ENCODE results near the gene RHBDL1. TPM values are rescaled to one million over a fixed set of nuclear protein-coding genes. Genes with fewer than 3 reads are reported as not detected.

RHBDL1 gene
- total RNA-seq, 1 experiment from 2014 or later = 0.16 TPM

- no peak for DNase-seq
- no peaks in the 10 kb centered on the region for H3K9me3 ChIP-seq
- peaks cover 54% of the 10 kb centered on the region for H3K36me3 ChIP-seq
- H3K4me3 ChIP-seq = no peak overlapping the region
- H3K27me3 ChIP-seq = no peaks in the 10 kb centered on the region
These were observed 28.1 kb upstream of the RHBDL1 start for GRCh38 chr16:647173-647902.

DNA sequence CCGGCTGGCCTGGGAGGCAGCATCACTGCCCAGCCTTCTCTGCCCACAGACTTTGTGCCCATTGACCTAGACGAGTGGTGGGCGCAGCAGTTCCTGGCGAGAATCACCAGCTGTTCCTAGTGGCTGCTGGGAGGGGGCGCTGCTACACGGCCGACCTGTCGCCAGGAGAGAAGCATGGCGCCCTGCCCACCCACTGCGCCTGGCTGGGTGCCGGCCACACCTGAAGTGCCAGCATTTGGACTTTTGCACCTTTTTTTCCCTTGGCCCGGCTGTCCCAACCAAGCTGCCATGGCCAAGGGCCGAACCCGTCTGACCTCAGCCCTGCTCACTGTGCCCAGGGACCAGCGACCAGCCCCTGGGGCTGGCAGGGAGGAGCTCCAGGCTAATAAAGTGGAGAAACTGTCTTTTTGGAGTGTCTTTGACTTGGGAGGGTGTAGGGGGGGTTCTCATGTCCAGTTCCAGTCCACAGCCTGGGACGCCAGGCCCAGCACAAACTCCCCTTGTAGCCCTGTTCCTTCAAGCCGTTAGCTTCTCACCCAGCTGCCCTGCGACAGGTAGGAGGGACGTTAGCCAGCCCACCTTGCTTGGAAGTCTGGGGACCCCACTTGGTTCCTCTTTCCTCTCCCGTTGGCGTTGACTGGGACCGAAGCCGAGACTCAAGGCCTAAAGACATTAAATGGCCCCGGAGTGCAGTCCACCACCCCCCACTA, 27.2 kb upstream of the RHBDL1 start:
- Histone ChIP-seq H3K36me3 (peaks cover 55% of the 10 kb centered on the region), H3K9me3 (no peaks in the 10 kb centered on the region), H3K27me3 (no peaks in the 10 kb centered on the region), H3K4me3 (peak overlapping the region; percentile 66)
- peak; percentile 67 for DNase-seq

DNA sequence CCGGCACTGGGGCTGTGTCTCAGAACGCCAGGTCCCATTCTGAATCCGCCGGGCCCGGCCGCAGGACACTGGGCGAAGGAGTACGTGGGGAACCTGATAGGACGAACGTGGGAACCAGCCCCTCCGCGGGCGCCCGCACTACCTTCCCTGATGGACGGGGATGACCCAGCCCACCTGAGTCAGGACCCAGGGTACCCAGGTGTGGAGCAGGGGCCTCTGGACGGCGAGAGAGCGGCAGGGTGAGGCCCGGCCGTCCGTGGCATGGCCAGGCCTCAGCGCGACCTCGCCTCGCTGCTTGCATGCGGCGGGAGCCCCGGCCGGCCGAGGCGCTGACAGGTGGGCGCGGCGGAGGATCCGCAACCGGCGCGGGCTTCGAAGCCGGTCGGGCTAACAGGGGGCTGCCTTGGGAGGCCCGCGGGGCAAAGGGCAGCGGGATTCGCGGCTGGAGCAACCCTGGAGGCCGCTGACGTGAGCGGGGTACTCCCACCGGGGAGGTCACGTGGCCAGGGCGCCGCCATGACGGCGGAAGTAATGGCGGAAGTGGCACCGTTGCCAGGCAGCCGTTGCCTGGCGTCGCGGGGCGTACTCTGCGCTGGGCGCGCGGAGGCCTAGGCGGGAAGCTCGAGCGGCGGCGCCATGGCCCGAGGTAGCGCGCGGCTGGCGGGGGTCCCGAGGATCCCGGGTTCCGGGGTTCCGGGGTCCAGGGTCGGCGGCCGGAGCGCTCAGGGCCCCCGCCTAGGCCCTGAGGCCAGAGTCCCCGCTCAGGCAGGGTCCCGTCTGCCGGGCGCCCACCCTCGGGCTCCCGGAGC, 26.5 kb upstream of the RHBDL1 start, which contains the start of gene WDR90:
TSS of gene WDR90 (plus strand) at position 585 of the 809 bp plus-strand sequence. CDS start at position 637, 52 bp downstream.
- no peaks in the 10 kb centered on the region for H3K27me3 ChIP-seq
- peaks cover 59% of the 10 kb centered on the region for H3K36me3 ChIP-seq
- H3K4me3 ChIP-seq = peak within 1 kb of the TSS; percentile 66
- peak; percentile 97 for DNase-seq
- no peaks in the 10 kb centered on the region for H3K9me3 ChIP-seq

- peak overlapping the region; percentile 66 for H3K4me3 ChIP-seq
- peak; percentile 56 for DNase-seq
These were observed 25.8 kb upstream of the RHBDL1 start for GRCh38 chr16:649631-650030.

GRCh38 chr16:651844-652243, 23.6 kb upstream of the RHBDL1 start:
- Histone ChIP-seq H3K4me3 (no peak overlapping the region), H3K9me3 (no peaks in the 10 kb centered on the region), H3K36me3 (peaks cover 58% of the 10 kb centered on the region), H3K27me3 (no peaks in the 10 kb centered on the region)
- DNase-seq = no peak

More at GRCh38 chr16:649631-650030, 25.8 kb upstream of the RHBDL1 start:
- H3K27me3 ChIP-seq = no peaks in the 10 kb centered on the region
- no peaks in the 10 kb centered on the region for H3K9me3 ChIP-seq
- H3K36me3 ChIP-seq = peaks cover 56% of the 10 kb centered on the region

GRCh38 chr16:652454-653305, 22.8 kb upstream of the RHBDL1 start:
- DNase-seq = no peak
- H3K36me3 ChIP-seq = peaks cover 53% of the 10 kb centered on the region
- no peaks in the 10 kb centered on the region for H3K9me3 ChIP-seq

DNA sequence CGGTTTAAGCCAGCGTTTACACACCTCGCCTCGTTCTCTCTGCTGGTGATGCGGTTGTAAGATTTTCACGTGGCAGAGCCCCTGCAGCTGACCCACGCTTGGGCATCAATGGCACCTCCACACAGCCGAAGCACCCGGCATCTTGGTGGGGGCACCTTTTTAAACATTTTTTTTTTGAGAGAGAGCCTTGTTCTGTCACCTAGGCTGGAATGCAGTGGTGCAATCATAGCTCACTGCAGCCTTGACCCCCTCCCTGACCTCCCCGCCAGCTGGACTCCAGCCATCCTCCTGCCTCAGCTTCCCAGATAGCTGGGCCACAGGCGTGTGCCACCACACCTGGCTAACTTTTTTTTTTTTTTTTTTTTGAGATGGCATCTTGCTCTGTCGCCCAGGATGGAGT, 21.4 kb upstream of the RHBDL1 start:
- Histone ChIP-seq H3K9me3 (no peaks in the 10 kb centered on the region), H3K36me3 (peaks cover 56% of the 10 kb centered on the region), H3K4me3 (no peak overlapping the region), H3K27me3 (no peaks in the 10 kb centered on the region)
- DNase-seq = no peak

More at GRCh38 chr16:652454-653305, 22.8 kb upstream of the RHBDL1 start:
- Histone ChIP-seq H3K4me3 (no peak overlapping the region), H3K27me3 (no peaks in the 10 kb centered on the region)

DNA sequence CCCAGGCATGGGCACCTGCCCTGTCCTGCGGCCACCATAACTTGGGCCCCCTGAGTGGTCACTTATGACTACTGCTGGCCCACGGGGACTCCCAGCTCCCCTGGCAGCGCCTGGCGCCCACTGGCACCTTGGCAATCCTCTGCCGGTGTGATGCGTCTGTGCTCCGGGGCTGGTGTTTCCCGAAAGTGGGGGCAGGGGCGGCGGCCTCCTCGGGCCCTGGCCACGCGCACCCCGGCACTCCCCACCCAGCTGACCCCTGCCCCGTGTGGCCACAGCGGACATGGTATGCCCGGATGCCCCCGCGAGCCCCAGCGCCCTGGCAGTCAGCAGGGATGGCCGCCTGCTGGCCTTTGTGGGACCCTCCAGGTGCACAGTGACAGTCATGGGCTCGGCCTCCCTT, 18.0 kb upstream of the RHBDL1 start:
- peaks cover 56% of the 10 kb centered on the region for H3K36me3 ChIP-seq
- H3K4me3 ChIP-seq = no peak overlapping the region
- DNase-seq = no peak
- H3K9me3 ChIP-seq = no peaks in the 10 kb centered on the region
- H3K27me3 ChIP-seq = no peaks in the 10 kb centered on the region

- no peak overlapping the region for H3K4me3 ChIP-seq
- no peak for DNase-seq
- H3K27me3 ChIP-seq = no peaks in the 10 kb centered on the region
- H3K9me3 ChIP-seq = no peaks in the 10 kb centered on the region
- H3K36me3 ChIP-seq = peaks cover 42% of the 10 kb centered on the region
These were observed 16.5 kb upstream of the RHBDL1 start for GRCh38 chr16:658679-659571.

GRCh38 chr16:659618-660017, 15.9 kb upstream of the RHBDL1 start:
- H3K4me3 ChIP-seq = no peak overlapping the region
- H3K36me3 ChIP-seq = peaks cover 41% of the 10 kb centered on the region
- no peaks in the 10 kb centered on the region for H3K9me3 ChIP-seq
- H3K27me3 ChIP-seq = no peaks in the 10 kb centered on the region
- DNase-seq = no peak

DNA sequence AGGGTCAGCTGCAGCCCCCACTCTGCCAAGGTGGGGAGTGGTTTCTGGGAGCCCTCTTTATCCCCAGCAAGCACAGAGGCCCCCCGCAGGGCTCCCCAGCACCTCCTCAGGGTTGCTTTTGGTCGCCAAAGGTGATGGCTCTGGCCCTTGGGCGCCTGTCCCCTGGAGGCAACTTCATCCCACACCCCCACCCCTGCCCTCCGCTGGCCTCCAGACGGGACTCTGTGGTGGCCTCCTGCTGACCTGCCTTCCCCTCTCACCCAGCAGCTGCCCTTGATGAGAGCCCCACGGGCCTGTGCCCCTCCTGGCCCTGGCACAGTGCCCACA, 15.4 kb upstream of the RHBDL1 start:
- DNase-seq = no peak
- H3K27me3 ChIP-seq = no peaks in the 10 kb centered on the region
- no peaks in the 10 kb centered on the region for H3K9me3 ChIP-seq
- H3K4me3 ChIP-seq = no peak overlapping the region
- peaks cover 40% of the 10 kb centered on the region for H3K36me3 ChIP-seq

DNA sequence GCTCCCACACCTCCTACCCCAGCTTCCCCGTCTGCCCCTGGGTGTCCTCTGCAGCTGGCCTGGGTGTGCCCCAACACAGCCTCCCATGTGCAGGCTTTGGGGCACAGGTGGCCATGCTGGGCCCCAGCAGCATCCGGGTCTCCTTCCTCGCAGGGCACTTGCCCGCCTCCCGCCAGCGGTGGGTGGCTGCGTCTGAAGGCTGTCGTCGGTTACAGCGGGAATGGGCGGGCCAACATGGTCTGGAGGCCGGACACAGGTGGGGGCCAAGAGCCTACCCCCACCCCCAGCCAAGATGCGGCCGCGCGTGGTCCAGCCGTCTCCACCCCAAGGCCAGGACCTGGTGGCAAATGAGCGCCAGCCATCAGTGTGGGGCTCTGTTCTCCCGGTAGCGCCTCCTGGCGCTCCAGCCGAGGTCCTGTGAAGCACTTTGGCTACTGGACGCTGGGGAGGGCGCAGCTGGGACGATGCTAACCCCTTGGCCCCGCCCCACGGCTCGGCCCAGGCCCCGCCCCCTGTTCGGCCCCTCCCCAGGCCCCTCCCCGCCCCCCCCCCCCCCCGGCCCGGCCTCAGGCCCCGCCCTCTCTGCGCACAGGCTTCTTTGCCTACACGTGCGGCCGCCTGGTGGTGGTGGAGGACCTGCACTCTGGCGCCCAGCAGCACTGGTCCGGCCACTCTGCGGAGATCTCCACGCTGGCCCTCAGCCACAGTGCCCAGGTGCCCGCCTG, 14.8 kb upstream of the RHBDL1 start:
- H3K9me3 ChIP-seq = no peaks in the 10 kb centered on the region
- peaks cover 40% of the 10 kb centered on the region for H3K36me3 ChIP-seq
- H3K4me3 ChIP-seq = no peak overlapping the region
- DNase-seq = no peak
- no peaks in the 10 kb centered on the region for H3K27me3 ChIP-seq

DNA sequence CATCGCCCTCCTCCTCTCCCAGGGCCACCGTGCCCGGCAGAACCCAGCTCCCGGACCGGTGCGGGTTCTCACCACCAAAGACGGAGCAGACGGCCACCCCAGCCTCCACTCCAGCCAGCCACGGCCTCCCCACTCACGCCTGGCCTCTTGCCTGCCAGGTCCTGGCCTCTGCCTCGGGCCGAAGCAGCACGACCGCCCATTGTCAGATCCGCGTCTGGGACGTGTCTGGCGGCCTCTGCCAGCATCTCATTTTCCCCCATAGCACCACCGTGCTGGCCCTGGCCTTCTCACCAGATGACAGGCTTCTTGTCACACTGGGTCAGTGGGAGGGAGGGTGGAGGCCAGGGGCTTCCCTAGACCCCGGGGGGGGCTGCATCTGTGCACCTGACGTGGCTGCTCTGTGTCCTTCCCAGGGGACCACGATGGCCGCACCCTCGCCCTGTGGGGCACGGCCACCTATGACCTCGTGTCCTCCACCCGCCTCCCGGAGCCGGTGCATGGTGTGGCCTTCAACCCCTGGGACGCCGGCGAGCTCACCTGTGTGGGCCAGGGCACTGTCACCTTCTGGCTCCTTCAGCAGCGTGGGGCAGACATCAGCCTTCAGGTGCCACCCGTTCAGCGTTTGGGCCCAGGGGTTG, 14.2 kb upstream of the RHBDL1 start:
- no peak for DNase-seq
- no peaks in the 10 kb centered on the region for H3K27me3 ChIP-seq
- H3K9me3 ChIP-seq = no peaks in the 10 kb centered on the region
- H3K4me3 ChIP-seq = no peak overlapping the region
- H3K36me3 ChIP-seq = peaks cover 35% of the 10 kb centered on the region

DNA sequence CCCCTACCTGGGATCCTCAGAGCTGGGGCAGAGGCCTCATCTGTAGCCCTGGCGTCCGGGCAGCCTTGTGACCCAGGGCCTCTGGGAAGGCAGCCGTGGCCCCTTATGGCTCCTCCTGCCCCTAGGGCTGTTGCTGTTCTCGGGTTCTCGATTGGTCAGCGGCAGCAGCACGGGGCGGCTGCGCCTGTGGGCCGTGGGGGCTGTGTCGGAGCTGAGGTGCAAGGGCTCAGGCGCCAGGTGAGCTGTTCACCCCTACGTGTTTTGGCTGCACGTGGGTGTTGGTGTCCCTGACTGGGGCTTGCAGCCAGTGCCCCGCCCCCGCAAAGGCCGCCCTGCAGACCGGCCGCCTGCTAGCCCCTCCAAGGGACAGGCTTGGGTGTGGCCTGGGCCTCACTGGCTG, 13.4 kb upstream of the RHBDL1 start:
- no peak overlapping the region for H3K4me3 ChIP-seq
- no peak for DNase-seq
- no peaks in the 10 kb centered on the region for H3K27me3 ChIP-seq
- H3K9me3 ChIP-seq = no peaks in the 10 kb centered on the region
- H3K36me3 ChIP-seq = peaks cover 37% of the 10 kb centered on the region

DNA sequence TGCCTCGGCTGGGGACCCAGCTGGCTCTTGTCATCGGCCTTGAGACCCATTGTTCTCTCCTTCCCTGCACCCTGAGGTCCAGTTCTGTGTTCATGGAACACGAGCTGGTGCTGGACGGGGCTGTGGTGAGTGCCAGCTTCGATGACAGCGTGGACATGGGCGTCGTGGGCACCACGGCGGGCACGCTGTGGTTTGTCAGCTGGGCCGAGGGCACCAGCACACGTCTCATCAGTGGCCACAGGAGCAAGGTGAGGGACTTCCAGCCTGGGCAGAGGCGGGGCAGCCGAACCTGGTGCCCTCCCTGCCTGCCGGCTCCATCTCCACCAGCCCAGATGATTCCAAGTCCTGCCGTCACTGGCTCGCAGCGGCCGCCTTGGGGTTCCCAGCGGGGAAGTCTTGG, 12.9 kb upstream of the RHBDL1 start:
- no peak for DNase-seq
- Histone ChIP-seq H3K9me3 (no peaks in the 10 kb centered on the region), H3K4me3 (no peak overlapping the region), H3K36me3 (peaks cover 42% of the 10 kb centered on the region), H3K27me3 (no peaks in the 10 kb centered on the region)
